SU-DHL-6 (cell line): ENCODE results near the gene GJC2.

Source experiments
- H2AFZ ChIP-seq: fragments of 200-600 bp; sonication (generic); 2 replicates; pipeline ENCODE4 v1.6.1; 2014; ENCODE audit warnings: low read depth, mild to moderate bottlenecking, moderate library complexity, mixed read lengths, antibody characterized with exemption, low read length; ENCODE audit not compliant: severe bottlenecking
- H3F3A ChIP-seq: fragments of 200-600 bp; shearing (Covaris generic); 2 replicates; pipeline ENCODE4 v1.6.0; 2016; ENCODE audit warnings: antibody characterized with exemption, mild to moderate bottlenecking; ENCODE audit not compliant: insufficient read depth
- H3K27ac ChIP-seq: fragments of 200-600 bp; sonication (generic); 2 replicates; pipeline ENCODE4 v1.5.1; 2016; ENCODE audit warnings: low read depth, mild to moderate bottlenecking, low read length, moderate library complexity, mixed read lengths
- H3K27me3 ChIP-seq: fragments of 200-600 bp; sonication (generic), shearing (Covaris generic); 2 replicates; pipeline ENCODE4 v1.6.0; 2014; ENCODE audit warnings: mild to moderate bottlenecking, low read length
- H3K36me3 ChIP-seq: fragments of 200-600 bp; sonication (generic); 2 replicates; pipeline ENCODE4 v1.6.1; 2014; ENCODE audit warnings: mild to moderate bottlenecking, low read length, mixed read lengths
- H3K4me2 ChIP-seq: fragments of 300-600, 200-600 bp; shearing (Covaris generic), sonication (generic); 2 replicates; pipeline ENCODE4 v1.6.0; 2014; ENCODE audit warnings: low read length, low read depth, mild to moderate bottlenecking; ENCODE audit not compliant: poor library complexity, severe bottlenecking
- H3K4me3 ChIP-seq: fragments of 200-600 bp; sonication (generic); 2 replicates; pipeline ENCODE4 v1.5.1; 2014; ENCODE audit warnings: antibody characterized with exemption, low read length, mild to moderate bottlenecking, mixed read lengths; ENCODE audit not compliant: insufficient read depth, poor library complexity, severe bottlenecking
- H3K79me2 ChIP-seq: fragments of 200-600 bp; sonication (generic); 2 replicates; pipeline ENCODE4 v1.6.1; 2014; ENCODE audit warnings: mild to moderate bottlenecking, low read length, moderate library complexity; ENCODE audit not compliant: insufficient read depth
- H3K9ac ChIP-seq: fragments of 200-600 bp; sonication (generic); 2 replicates; pipeline ENCODE4 v1.7.0; 2014; ENCODE audit warnings: mild to moderate bottlenecking, low read length
- H3K9me2 ChIP-seq: fragments of 200-600 bp; sonication (generic); replicated peaks from 2 replicates; pipeline ENCODE4 v1.6.1; 2014; ENCODE audit warnings: low read length; ENCODE audit not compliant: insufficient read depth
- H3K9me3 ChIP-seq: fragments of 200-600 bp; sonication (generic); 2 replicates; pipeline ENCODE4 v1.6.1; 2014; ENCODE audit warnings: low read length, mixed read lengths; ENCODE audit not compliant: insufficient read depth
- H4K20me1 ChIP-seq: fragments of 200-600 bp; sonication (generic); 2 replicates; pipeline ENCODE4 v1.6.1; 2014; ENCODE audit warnings: low read depth, mild to moderate bottlenecking, antibody characterized with exemption, low read length, moderate library complexity, mixed read lengths
- CTCF ChIP-seq: fragments of 200-600 bp; sonication (generic); IDR thresholded peaks from one replicate; pipeline ENCODE4 v1.5.1; 2017; ENCODE audit warnings: antibody characterized with exemption, mild to moderate bottlenecking, low read length, moderate library complexity; ENCODE audit not compliant: insufficient read depth, poor library complexity, severe bottlenecking
- EZH2phosphoT487 ChIP-seq: fragments of 200-600 bp; sonication (generic), shearing (Covaris generic); conservative IDR thresholded peaks from 2 replicates; pipeline ENCODE4 v1.6.1; 2018; ENCODE audit warnings: mild to moderate bottlenecking, antibody characterized with exemption, low read length, moderate library complexity, mixed read lengths

GJC2 gene

GRCh38 chr1:228107636-228108035 is 42.1 kb upstream of the GJC2 start:
- Histone ChIP-seq H3K4me3 (no peak overlapping the region), H3K9ac (no peak overlapping the region), H3K36me3 (no peaks in the 10 kb centered on the region), H2AFZ (no peak overlapping the region), H3F3A (peaks cover 7% of the 10 kb centered on the region; the same call in 1 of the 2 replicates), H3K27me3 (no peaks in the 10 kb centered on the region), H4K20me1 (no peaks in the 10 kb centered on the region), H3K27ac (no peak overlapping the region), H3K9me2 (no peaks in the 10 kb centered on the region), H3K4me2 (peak overlapping the region; percentile 72), H3K79me2 (peaks cover 13% of the 10 kb centered on the region; the same call in 1 of the 2 replicates), H3K9me3 (no peaks in the 10 kb centered on the region)
- TF ChIP-seq EZH2phosphoT487 (no peak), CTCF (no peak)

GRCh38 chr1:228108055-228108690 is 41.6 kb upstream of the GJC2 start:
- Histone ChIP-seq H4K20me1 (no peaks in the 10 kb centered on the region), H3K4me2 (peak overlapping the region; percentile 72), H3K9me2 (no peaks in the 10 kb centered on the region), H3K4me3 (peak overlapping the region; percentile 81), H3F3A (peaks cover 7% of the 10 kb centered on the region; the same call in 1 of the 2 replicates), H3K36me3 (no peaks in the 10 kb centered on the region), H2AFZ (no peak overlapping the region), H3K79me2 (peaks cover 13% of the 10 kb centered on the region; the same call in 1 of the 2 replicates), H3K9ac (peak overlapping the region; percentile 88), H3K27me3 (no peaks in the 10 kb centered on the region), H3K9me3 (no peaks in the 10 kb centered on the region), H3K27ac (no peak overlapping the region)
- TF ChIP-seq EZH2phosphoT487 = no peak
- TF ChIP-seq CTCF = no peak

- Histone ChIP-seq H4K20me1 (no peaks in the 10 kb centered on the region), H3K36me3 (no peaks in the 10 kb centered on the region), H3K9ac (peak overlapping the region; percentile 88), H3K4me2 (peak overlapping the region; percentile 72), H3K27me3 (no peaks in the 10 kb centered on the region), H3K79me2 (peaks cover 13% of the 10 kb centered on the region; the same call in 1 of the 2 replicates), H3K4me3 (peak overlapping the region; percentile 81), H3K9me3 (no peaks in the 10 kb centered on the region), H3K9me2 (no peaks in the 10 kb centered on the region), H2AFZ (peak overlapping the region; percentile 38), H3K27ac (no peak overlapping the region), H3F3A (peaks cover 7% of the 10 kb centered on the region; the same call in 1 of the 2 replicates)
- no peak for TF ChIP-seq CTCF
- TF ChIP-seq EZH2phosphoT487 = no peak
These were observed 41.0 kb upstream of the GJC2 start for GRCh38 chr1:228108742-228109072.
